ENCODE data around the gene ZNF385D.

The ZNF385D gene

DNA sequence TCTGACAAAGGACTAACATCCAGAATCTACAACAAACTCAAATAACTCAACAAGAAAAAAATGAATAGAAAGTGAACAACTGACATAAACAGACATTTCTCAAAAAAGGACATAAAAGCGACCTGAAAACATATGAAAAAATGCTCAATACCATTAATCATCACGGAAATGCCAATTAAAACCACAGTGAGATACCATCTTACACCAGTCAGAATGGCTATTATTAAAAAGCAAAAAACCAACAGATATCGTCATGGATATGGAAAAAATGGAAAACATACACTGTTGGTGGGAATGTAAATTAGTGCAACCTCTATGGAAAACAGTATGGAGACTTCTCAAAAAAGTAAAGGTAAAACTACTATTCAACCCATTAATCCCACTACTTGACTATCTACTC, 53.3 kb downstream of the ZNF385D start:
- no peaks in the 10 kb centered on the region for H3K4me1 ChIP-seq (ENCODE audit: insufficient read depth, low read length)
- no peak overlapping the region for H3K4me3 ChIP-seq (ENCODE audit: low read length)
- no peaks in the 10 kb centered on the region for H3K27me3 ChIP-seq (ENCODE audit: insufficient read depth, low read length)
- H2AFZ ChIP-seq (ENCODE audit: low read depth, low read length), result no peak overlapping the region
- no peaks in the 10 kb centered on the region for H3K36me3 ChIP-seq (ENCODE audit: insufficient read depth, low read length)
- H3K9me3 ChIP-seq (ENCODE audit: low read length), result no peaks in the 10 kb centered on the region

DNA sequence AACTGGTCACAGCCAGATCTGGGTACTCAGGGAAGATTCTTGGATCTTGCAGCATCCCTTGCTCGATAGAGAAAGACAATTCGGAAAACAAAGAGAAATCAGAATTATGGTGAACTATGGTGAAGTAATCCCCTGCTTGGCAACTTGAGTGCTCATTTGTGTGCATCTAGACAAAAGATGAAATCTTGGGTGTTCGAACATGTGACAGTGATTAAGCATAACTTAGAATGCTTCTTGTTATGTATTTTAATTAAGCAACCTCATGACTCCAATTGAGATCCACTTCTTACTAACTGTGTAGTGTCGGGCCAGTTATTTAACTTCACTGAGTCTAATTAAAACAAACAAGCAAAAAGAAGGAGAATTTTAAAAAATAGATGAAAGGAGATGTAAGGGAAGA, 56.5 kb downstream of the ZNF385D start:
- Histone ChIP-seq H2AFZ (ENCODE audit: low read depth, low read length) (no peak overlapping the region), H3K4me3 (ENCODE audit: low read length) (no peak overlapping the region), H3K9me3 (ENCODE audit: low read length) (no peaks in the 10 kb centered on the region), H3K27me3 (ENCODE audit: insufficient read depth, low read length) (no peaks in the 10 kb centered on the region), H3K36me3 (ENCODE audit: insufficient read depth, low read length) (no peaks in the 10 kb centered on the region), H3K4me1 (ENCODE audit: insufficient read depth, low read length) (no peaks in the 10 kb centered on the region)

DNA sequence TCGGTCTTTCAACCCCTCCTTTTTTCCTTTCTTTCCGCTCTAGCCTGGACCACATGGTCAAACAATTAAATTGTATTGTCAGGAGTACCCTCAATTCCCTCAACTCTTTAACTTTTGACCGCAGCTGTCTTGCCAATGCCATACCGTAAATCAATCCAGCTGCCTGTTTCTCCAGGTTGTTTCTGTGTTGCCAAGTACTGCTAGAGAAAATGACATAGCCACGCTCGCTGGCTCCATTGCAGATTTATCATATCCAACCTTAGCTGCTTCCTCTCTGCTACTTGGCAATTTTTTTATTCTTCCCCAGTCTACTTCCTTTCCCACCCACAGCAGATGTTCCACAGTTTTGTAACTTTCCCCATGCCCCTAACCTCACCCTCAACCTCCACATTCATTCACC, 60.0 kb downstream of the ZNF385D start:
- H3K9me3 ChIP-seq (ENCODE audit: low read length), result no peaks in the 10 kb centered on the region
- H3K4me1 ChIP-seq (ENCODE audit: insufficient read depth, low read length), result no peaks in the 10 kb centered on the region
- no peaks in the 10 kb centered on the region for H3K36me3 ChIP-seq (ENCODE audit: insufficient read depth, low read length)
- H2AFZ ChIP-seq (ENCODE audit: low read depth, low read length), result no peak overlapping the region
- H3K27me3 ChIP-seq (ENCODE audit: insufficient read depth, low read length), result no peaks in the 10 kb centered on the region
- H3K4me3 ChIP-seq (ENCODE audit: low read length), result no peak overlapping the region

DNA sequence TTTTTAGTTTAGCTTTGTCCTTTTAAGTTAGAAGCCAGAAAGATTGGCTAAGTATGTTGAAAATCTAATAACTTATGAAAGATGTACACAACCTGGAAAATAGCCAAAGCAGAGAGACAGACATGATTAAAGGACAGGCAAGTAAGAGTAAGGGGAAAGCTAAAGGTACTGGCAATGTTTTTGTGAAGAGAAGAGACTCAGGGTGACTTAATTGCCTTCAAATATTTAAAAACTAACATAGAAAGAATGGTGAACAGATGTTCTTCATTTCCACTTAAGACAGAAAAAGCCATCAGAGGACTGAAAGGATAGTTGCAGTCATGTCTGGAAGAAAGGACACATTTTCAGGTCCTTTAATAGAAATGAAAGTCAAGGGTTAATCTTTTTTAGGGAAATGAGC, 68.8 kb downstream of the ZNF385D start:
- H3K36me3 ChIP-seq (ENCODE audit: insufficient read depth, low read length), result no peaks in the 10 kb centered on the region
- no peaks in the 10 kb centered on the region for H3K9me3 ChIP-seq (ENCODE audit: low read length)
- H3K4me3 ChIP-seq (ENCODE audit: low read length), result no peak overlapping the region
- no peaks in the 10 kb centered on the region for H3K27me3 ChIP-seq (ENCODE audit: insufficient read depth, low read length)
- H2AFZ ChIP-seq (ENCODE audit: low read depth, low read length), result no peak overlapping the region
- H3K4me1 ChIP-seq (ENCODE audit: insufficient read depth, low read length), result no peaks in the 10 kb centered on the region

DNA sequence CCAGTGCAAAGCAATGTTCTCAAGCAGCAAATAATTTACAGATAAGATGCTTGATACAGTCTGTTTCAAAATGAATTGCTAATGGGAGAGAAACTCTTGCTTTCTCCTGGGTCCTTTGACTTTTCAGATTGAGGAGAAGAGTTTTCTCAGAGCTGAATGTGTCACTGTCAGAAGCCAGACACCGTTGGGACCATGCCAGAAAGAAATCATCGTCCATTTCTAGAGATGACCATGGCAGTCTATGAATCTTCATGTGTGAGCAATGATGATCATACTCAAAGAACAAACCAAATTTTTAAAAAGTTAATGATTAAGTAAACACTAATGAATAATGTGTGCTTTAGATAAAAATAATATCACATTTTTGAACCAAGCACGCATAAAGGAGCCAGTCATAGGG, 77.6 kb downstream of the ZNF385D start:
- H3K36me3 ChIP-seq (ENCODE audit: insufficient read depth, low read length), result no peaks in the 10 kb centered on the region
- H3K27me3 ChIP-seq (ENCODE audit: insufficient read depth, low read length), result no peaks in the 10 kb centered on the region
- no peaks in the 10 kb centered on the region for H3K9me3 ChIP-seq (ENCODE audit: low read length)
- H3K4me1 ChIP-seq (ENCODE audit: insufficient read depth, low read length), result no peaks in the 10 kb centered on the region
- no peak overlapping the region for H2AFZ ChIP-seq (ENCODE audit: low read depth, low read length)
- no peak overlapping the region for H3K4me3 ChIP-seq (ENCODE audit: low read length)

DNA sequence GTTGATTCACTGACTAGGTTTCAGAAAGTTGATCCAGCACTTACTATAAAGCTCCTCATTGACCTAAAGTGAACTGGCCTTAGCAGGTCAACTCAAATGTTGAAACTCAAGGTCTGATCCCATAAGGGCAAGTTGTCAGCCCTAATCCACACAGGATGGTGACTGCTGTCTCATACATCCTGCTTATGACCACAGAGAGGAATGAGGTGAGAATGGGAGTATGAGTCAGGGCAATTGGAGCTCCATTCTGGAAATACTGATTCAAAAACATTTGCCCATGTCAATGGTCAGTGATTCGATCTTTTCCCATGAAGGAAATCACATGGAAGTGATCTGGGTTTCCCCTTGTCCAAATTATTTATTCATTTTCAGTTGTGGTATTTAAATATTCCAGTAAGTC, 78.7 kb downstream of the ZNF385D start:
- Histone ChIP-seq H3K4me3 (ENCODE audit: low read length) (no peak overlapping the region), H3K9me3 (ENCODE audit: low read length) (no peaks in the 10 kb centered on the region), H3K4me1 (ENCODE audit: insufficient read depth, low read length) (no peaks in the 10 kb centered on the region), H2AFZ (ENCODE audit: low read depth, low read length) (no peak overlapping the region), H3K36me3 (ENCODE audit: insufficient read depth, low read length) (no peaks in the 10 kb centered on the region), H3K27me3 (ENCODE audit: insufficient read depth, low read length) (no peaks in the 10 kb centered on the region)

DNA sequence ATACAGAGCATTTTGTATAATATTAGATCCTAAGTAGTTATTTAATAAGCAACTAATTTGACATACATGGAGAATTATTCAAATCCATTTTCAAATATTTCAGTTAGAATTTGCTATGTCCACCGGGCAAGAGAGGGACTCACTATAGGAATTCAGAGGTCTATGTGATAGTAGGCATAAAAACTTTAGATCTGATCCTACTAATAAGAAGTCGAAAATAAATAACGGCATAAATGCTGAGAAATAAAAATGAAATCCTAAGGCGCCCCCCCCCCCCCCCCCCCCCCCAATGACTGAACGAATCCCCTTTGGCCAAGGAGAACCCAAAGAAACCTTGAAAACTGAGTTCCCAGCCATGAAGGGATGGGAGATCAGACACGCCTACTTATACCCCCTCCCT, 80.6 kb downstream of the ZNF385D start:
- Histone ChIP-seq H3K9me3 (ENCODE audit: low read length) (no peaks in the 10 kb centered on the region), H3K36me3 (ENCODE audit: insufficient read depth, low read length) (no peaks in the 10 kb centered on the region), H3K27me3 (ENCODE audit: insufficient read depth, low read length) (no peaks in the 10 kb centered on the region), H2AFZ (ENCODE audit: low read depth, low read length) (no peak overlapping the region), H3K4me1 (ENCODE audit: insufficient read depth, low read length) (no peaks in the 10 kb centered on the region), H3K4me3 (ENCODE audit: low read length) (no peak overlapping the region)

DNA sequence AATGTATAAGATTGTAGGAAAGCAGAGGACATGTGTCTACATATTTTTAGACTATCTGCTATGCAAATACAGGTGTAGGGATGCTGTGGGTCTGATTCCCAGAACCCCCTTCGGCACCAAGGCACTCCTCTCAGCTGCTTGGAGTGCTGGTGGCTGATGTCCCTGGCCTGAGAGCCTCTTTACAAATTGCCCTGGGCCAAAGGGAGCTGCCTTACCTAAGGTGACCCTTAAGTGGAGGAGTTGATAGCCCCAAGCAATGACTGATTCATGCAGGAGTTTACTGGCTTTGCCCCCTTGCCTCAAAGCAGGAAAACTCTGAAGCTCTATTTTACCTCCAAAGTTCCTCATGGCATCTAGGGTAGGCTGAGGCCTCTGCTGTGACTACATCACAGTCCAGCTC, 83.0 kb downstream of the ZNF385D start:
- Histone ChIP-seq H3K4me3 (ENCODE audit: low read length) (no peak overlapping the region), H3K27me3 (ENCODE audit: insufficient read depth, low read length) (no peaks in the 10 kb centered on the region), H2AFZ (ENCODE audit: low read depth, low read length) (no peak overlapping the region), H3K4me1 (ENCODE audit: insufficient read depth, low read length) (no peaks in the 10 kb centered on the region), H3K36me3 (ENCODE audit: insufficient read depth, low read length) (no peaks in the 10 kb centered on the region), H3K9me3 (ENCODE audit: low read length) (no peaks in the 10 kb centered on the region)

DNA sequence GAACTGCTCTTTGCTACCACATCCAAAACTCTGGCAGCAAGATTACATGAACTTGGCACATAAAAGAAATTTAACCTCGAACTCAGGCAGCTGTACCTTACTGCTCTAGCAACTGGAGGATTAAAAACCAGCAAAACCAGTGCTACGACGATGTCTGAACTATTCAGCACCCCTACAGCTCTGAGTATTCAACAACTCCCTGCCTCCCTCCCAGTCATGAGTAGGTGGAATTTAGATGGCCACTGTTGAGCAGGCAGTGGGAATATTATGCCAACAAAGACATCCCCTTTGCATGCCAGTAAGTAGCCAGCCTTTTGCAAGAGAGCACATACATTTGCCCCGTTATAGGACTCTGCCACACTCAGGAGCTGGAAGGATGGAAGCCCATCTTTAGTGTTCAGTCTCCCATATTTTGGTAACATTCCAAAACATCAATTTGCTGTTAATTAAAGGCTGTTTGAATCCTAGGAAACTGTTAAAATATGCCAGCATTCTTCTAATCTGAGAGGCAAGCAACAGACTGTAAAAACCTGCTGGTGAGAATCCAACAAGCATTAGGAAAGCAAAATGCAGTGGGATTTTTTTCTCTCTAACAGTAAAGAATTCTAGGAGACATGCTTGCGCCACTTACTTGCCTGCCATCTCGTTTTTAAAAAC, 85.4 kb downstream of the ZNF385D start:
- Histone ChIP-seq H3K4me3 (ENCODE audit: low read length) (no peak overlapping the region), H3K27me3 (ENCODE audit: insufficient read depth, low read length) (no peaks in the 10 kb centered on the region), H3K36me3 (ENCODE audit: insufficient read depth, low read length) (no peaks in the 10 kb centered on the region), H3K9me3 (ENCODE audit: low read length) (no peaks in the 10 kb centered on the region), H2AFZ (ENCODE audit: low read depth, low read length) (no peak overlapping the region), H3K4me1 (ENCODE audit: insufficient read depth, low read length) (no peaks in the 10 kb centered on the region)

DNA sequence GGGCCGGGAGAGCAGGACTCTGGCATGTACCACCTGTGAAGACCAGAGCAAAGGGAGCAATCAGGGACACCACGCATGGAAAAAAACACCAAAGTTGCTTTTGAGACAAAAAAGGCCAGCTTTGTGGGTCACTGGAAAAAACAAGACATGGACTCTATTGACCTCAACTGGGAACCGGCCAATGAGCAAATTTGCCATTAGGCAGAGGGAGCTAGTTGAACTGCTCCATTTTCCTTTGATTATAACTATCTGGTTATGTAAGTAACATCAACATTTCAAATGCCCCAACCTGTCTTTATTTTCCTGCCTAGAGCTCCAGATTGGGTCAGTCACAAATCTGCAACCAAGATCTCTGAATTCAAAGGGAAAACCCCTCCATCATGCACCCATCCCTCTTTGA, 86.0 kb downstream of the ZNF385D start:
- H3K36me3 ChIP-seq (ENCODE audit: insufficient read depth, low read length), result no peaks in the 10 kb centered on the region
- H3K27me3 ChIP-seq (ENCODE audit: insufficient read depth, low read length), result no peaks in the 10 kb centered on the region
- H3K4me1 ChIP-seq (ENCODE audit: insufficient read depth, low read length), result no peaks in the 10 kb centered on the region
- no peaks in the 10 kb centered on the region for H3K9me3 ChIP-seq (ENCODE audit: low read length)
- H3K4me3 ChIP-seq (ENCODE audit: low read length), result no peak overlapping the region
- H2AFZ ChIP-seq (ENCODE audit: low read depth, low read length), result no peak overlapping the region

DNA sequence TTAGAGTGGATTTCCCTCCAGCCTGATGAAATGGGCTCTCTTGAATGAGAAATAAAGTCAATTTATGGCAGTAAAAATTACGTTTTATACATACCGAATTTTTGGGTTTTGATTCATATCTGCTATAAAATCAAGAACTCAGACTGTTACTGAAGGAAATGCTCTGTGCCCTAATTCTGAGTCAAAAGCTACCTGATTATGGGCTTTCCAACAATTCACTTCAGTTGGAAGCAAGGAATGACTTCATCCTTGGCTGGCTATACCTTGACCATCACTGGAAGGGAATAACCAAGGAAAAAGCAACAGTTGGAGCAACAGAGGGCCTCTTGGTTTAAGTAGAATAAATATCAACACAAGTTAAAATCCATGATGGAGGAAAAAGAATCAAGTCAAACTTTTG, 88.6 kb downstream of the ZNF385D start:
- Histone ChIP-seq H2AFZ (ENCODE audit: low read depth, low read length) (no peak overlapping the region), H3K36me3 (ENCODE audit: insufficient read depth, low read length) (no peaks in the 10 kb centered on the region), H3K4me3 (ENCODE audit: low read length) (no peak overlapping the region), H3K4me1 (ENCODE audit: insufficient read depth, low read length) (no peaks in the 10 kb centered on the region), H3K27me3 (ENCODE audit: insufficient read depth, low read length) (no peaks in the 10 kb centered on the region), H3K9me3 (ENCODE audit: low read length) (no peaks in the 10 kb centered on the region)

DNA sequence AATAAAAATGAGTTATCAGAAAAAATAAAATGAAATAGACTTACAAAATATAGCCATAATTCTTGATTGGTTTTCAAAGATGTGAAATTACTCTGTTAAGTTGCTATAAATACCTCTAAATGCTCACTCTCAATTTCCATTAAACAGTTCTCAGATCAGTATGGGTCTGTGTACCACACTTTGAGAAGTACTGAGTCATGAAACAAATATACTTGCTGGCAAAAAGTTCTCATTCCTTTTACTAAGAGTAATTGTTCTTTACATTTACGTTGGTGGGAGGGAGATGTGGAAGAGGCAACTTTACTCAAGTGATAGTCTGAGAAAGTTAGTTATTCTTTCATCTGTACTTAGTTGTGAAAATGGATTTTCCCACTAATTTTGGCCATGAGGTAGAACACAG, 96.3 kb downstream of the ZNF385D start:
- Histone ChIP-seq H3K4me3 (ENCODE audit: low read length) (no peak overlapping the region), H2AFZ (ENCODE audit: low read depth, low read length) (no peak overlapping the region), H3K4me1 (ENCODE audit: insufficient read depth, low read length) (no peaks in the 10 kb centered on the region), H3K27me3 (ENCODE audit: insufficient read depth, low read length) (no peaks in the 10 kb centered on the region), H3K9me3 (ENCODE audit: low read length) (no peaks in the 10 kb centered on the region), H3K36me3 (ENCODE audit: insufficient read depth, low read length) (no peaks in the 10 kb centered on the region)

DNA sequence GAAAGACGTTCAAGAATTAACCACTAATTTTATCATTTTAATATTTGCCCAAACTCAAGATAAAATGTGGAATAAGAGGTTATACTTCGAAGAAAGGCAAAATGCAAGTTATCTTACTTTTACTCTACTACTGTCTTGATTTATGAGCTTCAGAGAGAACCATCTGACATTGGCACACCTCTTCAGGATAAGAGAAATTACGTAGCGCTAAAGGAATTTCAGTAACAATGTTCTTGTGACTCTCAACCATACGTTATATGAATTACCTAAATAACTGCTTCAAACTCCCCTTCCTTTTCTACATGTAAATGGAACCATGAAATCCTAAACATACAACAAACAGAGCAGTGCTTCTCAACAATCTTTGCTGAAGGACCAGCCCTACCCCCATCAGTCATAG, 96.8 kb downstream of the ZNF385D start:
- H3K36me3 ChIP-seq (ENCODE audit: insufficient read depth, low read length), result no peaks in the 10 kb centered on the region

DNA sequence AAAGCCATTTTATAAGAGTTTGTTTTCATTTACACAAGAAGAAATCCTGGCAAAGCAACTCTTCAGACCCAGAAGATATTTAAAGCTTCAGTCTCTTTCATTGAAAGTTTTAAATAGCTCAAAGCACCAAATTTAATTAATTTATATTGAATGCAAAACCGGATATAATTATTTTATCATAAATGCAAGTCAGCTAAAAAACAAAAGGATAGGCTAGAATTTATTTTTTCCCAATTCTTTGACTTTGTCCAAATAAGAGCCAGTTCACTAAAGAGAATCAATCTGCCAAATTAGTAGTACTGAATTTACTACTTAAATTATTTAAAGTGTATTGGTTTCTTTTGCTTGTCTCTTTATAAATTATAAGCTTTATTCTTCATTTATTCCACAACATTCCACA, 101.5 kb downstream of the ZNF385D start:
- H3K9me3 ChIP-seq (ENCODE audit: low read length), result no peaks in the 10 kb centered on the region
- H3K4me3 ChIP-seq (ENCODE audit: low read length), result no peak overlapping the region
- H3K27me3 ChIP-seq (ENCODE audit: insufficient read depth, low read length), result no peaks in the 10 kb centered on the region
- no peak overlapping the region for H2AFZ ChIP-seq (ENCODE audit: low read depth, low read length)
- H3K36me3 ChIP-seq (ENCODE audit: insufficient read depth, low read length), result no peaks in the 10 kb centered on the region
- H3K4me1 ChIP-seq (ENCODE audit: insufficient read depth, low read length), result no peaks in the 10 kb centered on the region

More for the DNA sequence above, 96.8 kb downstream of the ZNF385D start:
- H3K4me3 ChIP-seq (ENCODE audit: low read length), result no peak overlapping the region
- no peak overlapping the region for H2AFZ ChIP-seq (ENCODE audit: low read depth, low read length)
- H3K4me1 ChIP-seq (ENCODE audit: insufficient read depth, low read length), result no peaks in the 10 kb centered on the region
- H3K9me3 ChIP-seq (ENCODE audit: low read length), result no peaks in the 10 kb centered on the region
- no peaks in the 10 kb centered on the region for H3K27me3 ChIP-seq (ENCODE audit: insufficient read depth, low read length)
